ENCODE results near the gene DAPK1. TPM values are rescaled to one million over a fixed set of nuclear protein-coding genes. Genes with fewer than 3 reads are reported as not detected.

Gene DAPK1
- polyA plus RNA-seq, 1 experiment = 5.4 TPM

DNA sequence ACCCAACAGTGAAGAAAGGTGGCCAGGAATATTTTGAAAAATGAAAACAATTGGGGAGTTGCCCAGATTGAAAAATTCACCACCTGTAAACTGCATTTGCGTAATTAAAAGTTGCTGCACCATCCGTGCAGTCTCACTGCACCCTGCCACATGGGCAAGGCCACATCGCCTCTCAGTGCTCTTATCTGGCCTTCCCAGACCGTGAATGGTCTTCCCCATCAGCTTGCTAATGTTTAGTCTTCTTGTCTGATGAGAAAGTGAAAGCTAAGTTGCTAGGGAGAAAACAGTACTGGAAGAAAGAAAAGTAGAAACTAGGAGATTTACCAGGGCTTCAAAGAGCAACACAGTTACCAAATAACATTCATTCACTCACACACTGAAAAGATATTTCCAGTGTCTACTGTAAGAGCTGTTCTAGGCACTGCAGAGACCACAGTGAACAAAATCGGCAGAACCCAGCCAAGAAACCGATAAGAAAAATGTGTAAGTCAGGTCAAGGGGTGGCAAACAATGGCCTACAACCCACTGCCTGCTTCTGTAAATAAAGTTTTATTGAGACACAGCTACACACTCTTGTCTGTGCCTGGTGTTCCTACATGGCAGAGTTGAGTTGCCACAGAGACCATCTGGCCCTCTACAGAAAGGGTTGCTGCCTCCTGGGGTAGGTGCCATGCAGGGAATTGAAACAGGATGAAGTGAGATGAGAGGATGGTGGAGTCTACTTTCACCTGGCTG lies 177.1 kb downstream of the DAPK1 start:
- TF ChIP-seq CTCF (IDR thresholded peaks at IDR 0.05; ENCODE audit: insufficient read depth, low read depth, low read length) = no peak

GRCh38 chr9:87675906-87676515 lies 178.3 kb downstream of the DAPK1 start:
- H3K27me3 ChIP-seq (ENCODE audit: control insufficient read depth, insufficient read depth, low read length) = no peaks in the 10 kb centered on the region; the same call in 1 of the 2 replicates
- H3K36me3 ChIP-seq (ENCODE audit: control insufficient read depth, insufficient read depth, low read length) = no peaks in the 10 kb centered on the region
- H3K4me3 ChIP-seq (ENCODE audit: low read depth, low read length) = no peak overlapping the region
- no peak for DNase-seq (ENCODE audit: low read depth)
- CTCF ChIA-PET = interaction anchor here (1.2 to 1.8 kb wide), 3 partner anchors 49 to 178 kb away, joined by 3 to 5 read pairs (median 5); partner anchors contain the start of genes CTSL and DAPK1
- POLR2A ChIA-PET = no interaction called here
- no peak for TF ChIP-seq CTCF (IDR thresholded peaks at IDR 0.05; ENCODE audit: insufficient read depth, low read depth, low read length)

More for the DNA sequence above, 177.1 kb downstream of the DAPK1 start:
- H3K4me3 ChIP-seq (ENCODE audit: low read depth, low read length) = no peak overlapping the region
- H3K27me3 ChIP-seq (ENCODE audit: control insufficient read depth, insufficient read depth, low read length) = no peaks in the 10 kb centered on the region; the same call in 1 of the 2 replicates
- ChIA-PET POLR2A (no interaction called here), CTCF (no interaction called here)
- no peak for DNase-seq (ENCODE audit: low read depth)
- no peaks in the 10 kb centered on the region for H3K36me3 ChIP-seq (ENCODE audit: control insufficient read depth, insufficient read depth, low read length)

GRCh38 chr9:87676976-87677775 lies 179.5 kb downstream of the DAPK1 start:
- ChIA-PET POLR2A (no interaction called here), CTCF (interaction anchor here (1.0 to 2.2 kb wide), 10 partner anchors 11 to 1262 kb away, joined by 3 to 14 read pairs (median 4); partner anchors contain the start of genes CTSL and DAPK1)

DNA sequence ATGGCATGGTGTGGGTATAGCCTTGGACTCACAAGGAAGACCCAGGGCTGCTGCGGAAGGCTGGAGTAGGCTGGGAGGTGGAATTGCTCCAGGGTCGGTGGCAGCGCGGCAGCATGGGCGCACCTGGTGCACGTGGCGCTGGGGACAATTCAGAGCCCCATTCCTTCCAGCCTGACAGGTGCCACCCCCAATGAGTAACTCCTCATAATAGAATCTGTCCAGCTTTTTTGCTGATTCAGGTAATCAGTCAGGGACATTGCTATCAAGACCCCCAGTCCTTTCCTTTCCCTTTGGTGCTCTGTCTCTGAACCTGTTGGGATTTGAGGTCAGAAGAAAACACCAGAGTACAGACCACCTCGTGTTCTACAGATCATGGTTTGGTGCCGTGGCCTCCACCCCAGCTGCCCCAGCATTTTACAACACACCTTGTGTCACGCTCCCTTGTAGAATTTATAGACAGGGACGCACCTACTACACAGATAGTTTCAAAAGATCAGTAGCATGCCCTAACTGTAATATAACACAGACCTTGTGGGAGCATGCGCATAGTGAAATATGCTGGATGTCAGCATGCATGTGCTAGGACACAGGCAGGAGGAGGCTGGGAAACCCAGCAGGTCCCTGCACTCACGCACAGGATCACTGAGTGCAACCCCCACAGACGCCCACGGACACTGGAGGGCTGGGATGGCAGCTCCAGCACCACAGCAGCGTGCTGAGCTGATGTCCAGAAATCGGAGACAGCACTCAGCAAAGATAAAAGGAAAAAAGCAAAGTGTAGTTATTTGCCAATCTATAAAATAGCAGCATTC lies 180.3 kb downstream of the DAPK1 start:
- no peaks in the 10 kb centered on the region for H3K27me3 ChIP-seq (ENCODE audit: control insufficient read depth, insufficient read depth, low read length)
- CTCF ChIA-PET = interaction anchor here (0.7 to 2.2 kb wide), 10 partner anchors 10 to 1263 kb away, joined by 3 to 14 read pairs (median 4); partner anchors contain the start of gene CTSL
- H3K36me3 ChIP-seq (ENCODE audit: control insufficient read depth, insufficient read depth, low read length) = no peaks in the 10 kb centered on the region
- no peak overlapping the region for H3K4me3 ChIP-seq (ENCODE audit: low read depth, low read length)
- no peak for DNase-seq (ENCODE audit: low read depth)
- no peak for TF ChIP-seq CTCF (IDR thresholded peaks at IDR 0.05; ENCODE audit: insufficient read depth, low read depth, low read length)
- POLR2A ChIA-PET = no interaction called here

More at GRCh38 chr9:87676976-87677775, 179.5 kb downstream of the DAPK1 start:
- TF ChIP-seq CTCF (IDR thresholded peaks at IDR 0.05; ENCODE audit: insufficient read depth, low read depth, low read length) = no peak
- DNase-seq (ENCODE audit: low read depth) = no peak
- H3K27me3 ChIP-seq (ENCODE audit: control insufficient read depth, insufficient read depth, low read length) = no peaks in the 10 kb centered on the region
- H3K4me3 ChIP-seq (ENCODE audit: low read depth, low read length) = no peak overlapping the region
- no peaks in the 10 kb centered on the region for H3K36me3 ChIP-seq (ENCODE audit: control insufficient read depth, insufficient read depth, low read length)
